Stomach (tissue), 4 donors: ENCODE results near the gene SHISAL1.

Experiments
- POLR2AphosphoS5 ChIP-seq, 3 donors: sonication (generic); formaldehyde crosslinking; IDR thresholded peaks; one replicate each; pipeline ENCODE4 v1.6.1; 2016; ENCODE audit warnings: antibody characterized with exemption in 3 of 3
- TF ChIP-seq, protein P1 (sequence below), 7 experiments: fragments of 450-650 bp in 4 of 7; fragments of 200-600 bp in 3 of 7; sonication (generic) in 3 of 7; IDR thresholded peaks; one replicate each; pipeline ENCODE4 v1.5.1; 2016 to 2019; ENCODE audit warnings: antibody characterized with exemption in 7 of 7, control low read depth in 2 of 7, mild to moderate bottlenecking in 1 of 7

DNA sequence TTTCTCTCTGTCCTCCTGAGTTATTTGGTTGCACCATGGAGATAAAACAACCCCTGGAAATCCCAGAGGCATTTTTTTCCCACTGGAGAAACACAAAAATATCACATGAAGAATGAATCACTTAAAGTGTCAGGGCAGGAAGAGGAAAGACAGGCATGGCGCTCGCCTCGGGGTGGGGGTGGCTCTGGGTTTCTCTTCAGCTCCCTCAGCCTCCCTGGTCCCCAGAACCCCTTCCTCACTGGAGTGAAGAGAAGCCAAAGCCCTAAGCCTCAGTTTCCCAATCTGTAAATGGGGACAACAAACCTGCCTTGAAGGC is 938 bp downstream of the SHISAL1 start:
- TF ChIP-seq POLR2AphosphoS5 (IDR thresholded peaks at IDR 0.05), result no peak
- TF ChIP-seq, protein P1, sequence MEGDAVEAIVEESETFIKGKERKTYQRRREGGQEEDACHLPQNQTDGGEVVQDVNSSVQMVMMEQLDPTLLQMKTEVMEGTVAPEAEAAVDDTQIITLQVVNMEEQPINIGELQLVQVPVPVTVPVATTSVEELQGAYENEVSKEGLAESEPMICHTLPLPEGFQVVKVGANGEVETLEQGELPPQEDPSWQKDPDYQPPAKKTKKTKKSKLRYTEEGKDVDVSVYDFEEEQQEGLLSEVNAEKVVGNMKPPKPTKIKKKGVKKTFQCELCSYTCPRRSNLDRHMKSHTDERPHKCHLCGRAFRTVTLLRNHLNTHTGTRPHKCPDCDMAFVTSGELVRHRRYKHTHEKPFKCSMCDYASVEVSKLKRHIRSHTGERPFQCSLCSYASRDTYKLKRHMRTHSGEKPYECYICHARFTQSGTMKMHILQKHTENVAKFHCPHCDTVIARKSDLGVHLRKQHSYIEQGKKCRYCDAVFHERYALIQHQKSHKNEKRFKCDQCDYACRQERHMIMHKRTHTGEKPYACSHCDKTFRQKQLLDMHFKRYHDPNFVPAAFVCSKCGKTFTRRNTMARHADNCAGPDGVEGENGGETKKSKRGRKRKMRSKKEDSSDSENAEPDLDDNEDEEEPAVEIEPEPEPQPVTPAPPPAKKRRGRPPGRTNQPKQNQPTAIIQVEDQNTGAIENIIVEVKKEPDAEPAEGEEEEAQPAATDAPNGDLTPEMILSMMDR (IDR thresholded peaks at IDR 0.05), result no peak
